ENCODE data around the gene SLIT1.

- no peak for TF ChIP-seq CTCF (IDR thresholded peaks at IDR 0.05)
- no peak for TF ChIP-seq POLR2A (IDR thresholded peaks at IDR 0.05)
Observed at GRCh38 chr10:97089209-97089870, 96.4 kb downstream of the SLIT1 start.
